Measurements from ENCODE around the gene DDX54. TPM values are rescaled to one million over a fixed set of nuclear protein-coding genes. Genes with fewer than 3 reads are reported as not detected.

Gene DDX54
- total and polyA plus RNA-seq, 2 of the 8 experiments (the other 6 are each of a cell fraction or from before 2014, with no cell fraction given), result 64.9 to 113 TPM

DNA sequence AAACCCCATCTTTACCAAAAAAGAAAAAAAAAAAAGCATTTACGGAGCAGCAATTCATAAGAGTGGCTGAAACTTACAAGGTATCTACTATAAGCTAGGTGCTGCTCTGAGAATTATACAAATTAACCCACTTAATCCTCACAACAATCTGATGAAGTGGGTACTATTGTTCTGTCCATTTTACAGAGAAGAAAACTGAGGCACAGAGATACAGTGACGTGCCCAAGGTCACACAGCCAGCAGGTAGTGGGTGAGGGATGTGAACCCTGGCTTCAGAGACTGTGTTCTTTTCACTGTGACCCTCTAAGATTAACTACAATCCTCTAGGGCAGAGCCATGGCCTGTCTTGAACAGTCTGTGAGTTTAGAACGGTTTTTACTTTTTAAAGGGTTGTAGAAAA, 3.3 kb downstream of the DDX54 start (continued):
- TF ChIP-seq, protein P1, sequence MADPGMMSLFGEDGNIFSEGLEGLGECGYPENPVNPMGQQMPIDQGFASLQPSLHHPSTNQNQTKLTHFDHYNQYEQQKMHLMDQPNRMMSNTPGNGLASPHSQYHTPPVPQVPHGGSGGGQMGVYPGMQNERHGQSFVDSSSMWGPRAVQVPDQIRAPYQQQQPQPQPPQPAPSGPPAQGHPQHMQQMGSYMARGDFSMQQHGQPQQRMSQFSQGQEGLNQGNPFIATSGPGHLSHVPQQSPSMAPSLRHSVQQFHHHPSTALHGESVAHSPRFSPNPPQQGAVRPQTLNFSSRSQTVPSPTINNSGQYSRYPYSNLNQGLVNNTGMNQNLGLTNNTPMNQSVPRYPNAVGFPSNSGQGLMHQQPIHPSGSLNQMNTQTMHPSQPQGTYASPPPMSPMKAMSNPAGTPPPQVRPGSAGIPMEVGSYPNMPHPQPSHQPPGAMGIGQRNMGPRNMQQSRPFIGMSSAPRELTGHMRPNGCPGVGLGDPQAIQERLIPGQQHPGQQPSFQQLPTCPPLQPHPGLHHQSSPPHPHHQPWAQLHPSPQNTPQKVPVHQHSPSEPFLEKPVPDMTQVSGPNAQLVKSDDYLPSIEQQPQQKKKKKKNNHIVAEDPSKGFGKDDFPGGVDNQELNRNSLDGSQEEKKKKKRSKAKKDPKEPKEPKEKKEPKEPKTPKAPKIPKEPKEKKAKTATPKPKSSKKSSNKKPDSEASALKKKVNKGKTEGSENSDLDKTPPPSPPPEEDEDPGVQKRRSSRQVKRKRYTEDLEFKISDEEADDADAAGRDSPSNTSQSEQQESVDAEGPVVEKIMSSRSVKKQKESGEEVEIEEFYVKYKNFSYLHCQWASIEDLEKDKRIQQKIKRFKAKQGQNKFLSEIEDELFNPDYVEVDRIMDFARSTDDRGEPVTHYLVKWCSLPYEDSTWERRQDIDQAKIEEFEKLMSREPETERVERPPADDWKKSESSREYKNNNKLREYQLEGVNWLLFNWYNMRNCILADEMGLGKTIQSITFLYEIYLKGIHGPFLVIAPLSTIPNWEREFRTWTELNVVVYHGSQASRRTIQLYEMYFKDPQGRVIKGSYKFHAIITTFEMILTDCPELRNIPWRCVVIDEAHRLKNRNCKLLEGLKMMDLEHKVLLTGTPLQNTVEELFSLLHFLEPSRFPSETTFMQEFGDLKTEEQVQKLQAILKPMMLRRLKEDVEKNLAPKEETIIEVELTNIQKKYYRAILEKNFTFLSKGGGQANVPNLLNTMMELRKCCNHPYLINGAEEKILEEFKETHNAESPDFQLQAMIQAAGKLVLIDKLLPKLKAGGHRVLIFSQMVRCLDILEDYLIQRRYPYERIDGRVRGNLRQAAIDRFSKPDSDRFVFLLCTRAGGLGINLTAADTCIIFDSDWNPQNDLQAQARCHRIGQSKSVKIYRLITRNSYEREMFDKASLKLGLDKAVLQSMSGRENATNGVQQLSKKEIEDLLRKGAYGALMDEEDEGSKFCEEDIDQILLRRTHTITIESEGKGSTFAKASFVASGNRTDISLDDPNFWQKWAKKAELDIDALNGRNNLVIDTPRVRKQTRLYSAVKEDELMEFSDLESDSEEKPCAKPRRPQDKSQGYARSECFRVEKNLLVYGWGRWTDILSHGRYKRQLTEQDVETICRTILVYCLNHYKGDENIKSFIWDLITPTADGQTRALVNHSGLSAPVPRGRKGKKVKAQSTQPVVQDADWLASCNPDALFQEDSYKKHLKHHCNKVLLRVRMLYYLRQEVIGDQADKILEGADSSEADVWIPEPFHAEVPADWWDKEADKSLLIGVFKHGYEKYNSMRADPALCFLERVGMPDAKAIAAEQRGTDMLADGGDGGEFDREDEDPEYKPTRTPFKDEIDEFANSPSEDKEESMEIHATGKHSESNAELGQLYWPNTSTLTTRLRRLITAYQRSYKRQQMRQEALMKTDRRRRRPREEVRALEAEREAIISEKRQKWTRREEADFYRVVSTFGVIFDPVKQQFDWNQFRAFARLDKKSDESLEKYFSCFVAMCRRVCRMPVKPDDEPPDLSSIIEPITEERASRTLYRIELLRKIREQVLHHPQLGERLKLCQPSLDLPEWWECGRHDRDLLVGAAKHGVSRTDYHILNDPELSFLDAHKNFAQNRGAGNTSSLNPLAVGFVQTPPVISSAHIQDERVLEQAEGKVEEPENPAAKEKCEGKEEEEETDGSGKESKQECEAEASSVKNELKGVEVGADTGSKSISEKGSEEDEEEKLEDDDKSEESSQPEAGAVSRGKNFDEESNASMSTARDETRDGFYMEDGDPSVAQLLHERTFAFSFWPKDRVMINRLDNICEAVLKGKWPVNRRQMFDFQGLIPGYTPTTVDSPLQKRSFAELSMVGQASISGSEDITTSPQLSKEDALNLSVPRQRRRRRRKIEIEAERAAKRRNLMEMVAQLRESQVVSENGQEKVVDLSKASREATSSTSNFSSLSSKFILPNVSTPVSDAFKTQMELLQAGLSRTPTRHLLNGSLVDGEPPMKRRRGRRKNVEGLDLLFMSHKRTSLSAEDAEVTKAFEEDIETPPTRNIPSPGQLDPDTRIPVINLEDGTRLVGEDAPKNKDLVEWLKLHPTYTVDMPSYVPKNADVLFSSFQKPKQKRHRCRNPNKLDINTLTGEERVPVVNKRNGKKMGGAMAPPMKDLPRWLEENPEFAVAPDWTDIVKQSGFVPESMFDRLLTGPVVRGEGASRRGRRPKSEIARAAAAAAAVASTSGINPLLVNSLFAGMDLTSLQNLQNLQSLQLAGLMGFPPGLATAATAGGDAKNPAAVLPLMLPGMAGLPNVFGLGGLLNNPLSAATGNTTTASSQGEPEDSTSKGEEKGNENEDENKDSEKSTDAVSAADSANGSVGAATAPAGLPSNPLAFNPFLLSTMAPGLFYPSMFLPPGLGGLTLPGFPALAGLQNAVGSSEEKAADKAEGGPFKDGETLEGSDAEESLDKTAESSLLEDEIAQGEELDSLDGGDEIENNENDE (IDR thresholded peaks at IDR 0.05; ENCODE audit: insufficient replicate concordance, low read length), result no peak
